ENCODE results near the gene FTCD. TPM values are rescaled to one million over a fixed set of nuclear protein-coding genes. Genes with fewer than 3 reads are reported as not detected.
"Not testable (repeated sequence)": the region's sequence is repeated elsewhere in the genome, so short reads cannot be mapped to it uniquely, and the experiment has no call there.

The FTCD gene
- total and polyA plus RNA-seq, 2 of the 4 experiments (the other 2 are of a cell fraction): 0.55 TPM; not detected in 1

DNA sequence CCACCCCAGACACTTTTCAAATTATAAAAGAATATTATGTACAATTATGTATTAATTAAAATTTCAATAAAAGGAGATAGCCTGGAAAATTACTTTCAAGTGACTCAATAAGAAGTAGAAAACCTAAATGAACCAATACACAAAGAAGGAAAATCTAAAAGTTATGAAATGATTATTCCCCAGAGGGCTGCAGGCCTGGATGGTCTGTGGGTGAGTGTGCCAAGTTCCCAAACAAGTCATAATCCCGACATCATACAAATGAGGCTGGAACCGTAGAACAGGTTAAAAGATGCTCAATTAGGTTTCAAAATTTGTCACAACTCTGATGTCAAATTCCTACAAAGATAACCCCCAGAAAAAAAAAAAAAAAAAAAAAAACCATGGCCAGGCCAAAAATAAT lies 16.2 kb upstream of the FTCD start:
- H4K8ac ChIP-seq (ENCODE audit: low read depth in 2 of 2, low read length in 2 of 2): no peak overlapping the region
- POLR2A ChIA-PET (ENCODE audit: unreplicated experiment): no interaction called here
- in situ Hi-C loops (cut with MboI; ENCODE audit: low sequenced_read_pairs): no loop called here
- no peak overlapping the region for H2BK120ac ChIP-seq (ENCODE audit: low read depth, low read length)
- H2BK15ac ChIP-seq (ENCODE audit: low read depth, low read length): no peak overlapping the region
- intact Hi-C loops (cut with micrococcal nuclease): no loop called here
- no peak overlapping the region for H2BK5ac ChIP-seq (ENCODE audit: low read depth, low read length, poor library complexity, severe bottlenecking)
- ATAC-seq (ENCODE audit: low read depth): no peak
- peaks cover 10% of the 10 kb centered on the region for H3K9me3 ChIP-seq (ENCODE audit: control insufficient read depth, insufficient read depth, low read length)
- H3K9ac ChIP-seq (ENCODE audit: low read depth, low read length): no peak overlapping the region
- no peak overlapping the region for H4K91ac ChIP-seq (ENCODE audit: insufficient read depth, low read depth, low read length)
- H3K4ac ChIP-seq (ENCODE audit: low read depth, low read length): no peak overlapping the region
- no peak overlapping the region for H3K23ac ChIP-seq (ENCODE audit: low read depth, low read length)
- no peaks in the 10 kb centered on the region; the same call in 1 of the 2 replicates for H3K36me3 ChIP-seq (ENCODE audit: control insufficient read depth, insufficient read depth, low read length)
- DNase-seq: no peak
- CTCF ChIA-PET: no interaction called here
- no peak overlapping the region for H2AFZ ChIP-seq (replicated peaks; ENCODE audit: low read length, poor library complexity)
- no peak overlapping the region for H3K27ac ChIP-seq (ENCODE audit: insufficient read depth, low read length)
- H4K20me1 ChIP-seq (ENCODE audit: insufficient read depth, low read length): no peaks in the 10 kb centered on the region
- no peak overlapping the region for H3K4me3 ChIP-seq (ENCODE audit: insufficient read depth, low read depth, low read length)
- no peak overlapping the region for H4K5ac ChIP-seq (ENCODE audit: low read depth, low read length)
- dilution Hi-C loops (cut with HindIII; ENCODE audit: low sequenced_read_pairs, unreplicated experiment): no loop called here
- no peak for TF ChIP-seq MAZ (IDR thresholded peaks at IDR 0.05; ENCODE audit: borderline replicate concordance, low read depth, low read length)
- TF ChIP-seq MXI1 (IDR thresholded peaks at IDR 0.05; ENCODE audit: borderline replicate concordance, low read depth, low read length): no peak
- no peak for TF ChIP-seq RAD21 (IDR thresholded peaks at IDR 0.05; ENCODE audit: low read length)
- no peak for TF ChIP-seq FOS (IDR thresholded peaks at IDR 0.05; ENCODE audit: low read depth, low read length)
- TF ChIP-seq RFX5 (IDR thresholded peaks at IDR 0.05; ENCODE audit: low read depth, low read length): no peak
- no TSS peak for BruUV-seq (replicated peaks)
- no peak overlapping the region for H3K4me2 ChIP-seq (ENCODE audit: low read depth, low read length)
- H2BK20ac ChIP-seq (ENCODE audit: low read depth, low read length): no peak overlapping the region
- no CpG with 5 or more reads among the region's 2 CpGs for WGBS, 2 experiments (ENCODE audit: extremely low coverage in 2 of 2, insufficient read length in 1 of 2)
- H3K4me1 ChIP-seq (ENCODE audit: control insufficient read depth, insufficient read depth, low read length): no peaks in the 10 kb centered on the region
- H3K9me1 ChIP-seq (ENCODE audit: insufficient read depth, low read length): no peaks in the 10 kb centered on the region
- H3K14ac ChIP-seq (replicated peaks; ENCODE audit: low read depth, low read length): no peak overlapping the region
- H3K79me1 ChIP-seq (ENCODE audit: low read depth in 1 of 2, low read length in 2 of 2): no peaks in the 10 kb centered on the region
- no peak overlapping the region for H2AK5ac ChIP-seq (ENCODE audit: low read depth, low read length)
- H3K56ac ChIP-seq (ENCODE audit: extremely low read depth, insufficient read depth, low read length): no peak overlapping the region
- H3K27me3 ChIP-seq (ENCODE audit: control insufficient read depth, insufficient read depth, low read length): no peaks in the 10 kb centered on the region
- no peak overlapping the region for H2AK9ac ChIP-seq (replicated peaks; ENCODE audit: low read depth, low read length, poor library complexity)
- H3K18ac ChIP-seq (ENCODE audit: low read depth, low read length): no peak overlapping the region

DNA sequence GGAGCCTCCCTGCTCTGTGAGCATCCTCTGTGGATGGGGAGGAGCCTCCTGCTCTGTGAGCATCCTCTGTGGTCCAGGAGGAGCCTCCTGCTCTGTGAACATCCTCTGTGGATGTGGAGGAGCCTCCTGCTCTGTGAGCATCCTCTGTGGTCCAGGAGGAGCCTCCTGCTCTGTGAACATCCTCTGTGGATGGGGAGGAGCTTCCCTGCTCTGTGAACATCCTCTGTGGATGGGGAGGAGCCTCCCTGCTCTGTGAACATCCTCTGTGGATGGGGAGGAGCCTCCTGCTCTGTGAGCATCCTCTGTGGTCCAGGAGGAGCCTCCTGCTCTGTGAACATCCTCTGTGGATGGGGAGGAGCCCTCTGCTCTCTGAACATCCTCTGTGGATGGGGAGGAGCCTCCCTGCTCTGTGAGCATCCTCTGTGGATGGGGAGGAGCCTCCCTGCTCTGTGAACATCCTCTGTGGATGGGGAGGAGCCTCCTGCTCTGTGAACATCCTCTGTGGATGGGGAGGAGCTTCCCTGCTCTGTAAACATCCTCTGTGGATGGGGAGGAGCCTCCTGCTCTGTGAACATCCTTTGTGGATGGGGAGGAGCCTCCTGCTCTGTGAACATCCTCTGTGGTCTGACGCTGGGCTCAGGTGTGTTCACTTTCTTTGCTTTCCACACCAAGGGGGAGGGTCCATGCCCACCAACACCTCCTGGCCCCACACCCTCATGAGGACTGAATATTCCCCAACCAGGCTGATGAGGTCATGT lies 15.2 kb upstream of the FTCD start:
- H3K14ac ChIP-seq (replicated peaks; ENCODE audit: low read depth, low read length); intact Hi-C loops (cut with micrococcal nuclease); H4K91ac ChIP-seq (ENCODE audit: insufficient read depth, low read depth, low read length); H4K8ac ChIP-seq (ENCODE audit: low read depth in 2 of 2, low read length in 2 of 2); H2AK5ac ChIP-seq (ENCODE audit: low read depth, low read length); BruUV-seq (replicated peaks); POLR2A ChIA-PET (ENCODE audit: unreplicated experiment); H2BK120ac ChIP-seq (ENCODE audit: low read depth, low read length); ATAC-seq (ENCODE audit: low read depth); H2BK5ac ChIP-seq (ENCODE audit: low read depth, low read length, poor library complexity, severe bottlenecking); H3K27me3 ChIP-seq (ENCODE audit: control insufficient read depth, insufficient read depth, low read length); H3K79me1 ChIP-seq (ENCODE audit: low read depth in 1 of 2, low read length in 2 of 2); H3K4ac ChIP-seq (ENCODE audit: low read depth, low read length); H3K27ac ChIP-seq (ENCODE audit: insufficient read depth, low read length); H2BK15ac ChIP-seq (ENCODE audit: low read depth, low read length); H3K18ac ChIP-seq (ENCODE audit: low read depth, low read length); H3K9me1 ChIP-seq (ENCODE audit: insufficient read depth, low read length); H3K4me2 ChIP-seq (ENCODE audit: low read depth, low read length); H3K23ac ChIP-seq (ENCODE audit: low read depth, low read length); in situ Hi-C loops (cut with MboI; ENCODE audit: low sequenced_read_pairs); H3K4me1 ChIP-seq (ENCODE audit: control insufficient read depth, insufficient read depth, low read length); DNase-seq; H2AFZ ChIP-seq (replicated peaks; ENCODE audit: low read length, poor library complexity); H2AK9ac ChIP-seq (replicated peaks; ENCODE audit: low read depth, low read length, poor library complexity); H3K4me3 ChIP-seq (ENCODE audit: insufficient read depth, low read depth, low read length); dilution Hi-C loops (cut with HindIII; ENCODE audit: low sequenced_read_pairs, unreplicated experiment); H2BK20ac ChIP-seq (ENCODE audit: low read depth, low read length); H3K9ac ChIP-seq (ENCODE audit: low read depth, low read length); H4K20me1 ChIP-seq (ENCODE audit: insufficient read depth, low read length); CTCF ChIA-PET; H3K36me3 ChIP-seq (ENCODE audit: control insufficient read depth, insufficient read depth, low read length); H4K5ac ChIP-seq (ENCODE audit: low read depth, low read length); H3K56ac ChIP-seq (ENCODE audit: extremely low read depth, insufficient read depth, low read length): not testable (repeated sequence)
- WGBS, 2 experiments (ENCODE audit: extremely low coverage in 2 of 2, insufficient read length in 1 of 2): 80% methylated on average over 1 of the region's 1 CpG; no CpG with 5 or more reads in 1 of the 2 experiments
- peaks cover 10% of the 10 kb centered on the region for H3K9me3 ChIP-seq (ENCODE audit: control insufficient read depth, insufficient read depth, low read length)
